ENCODE results near the gene SPSB3.

Gene SPSB3

GRCh38 chr16:1775006-1775845, 7.1 kb downstream of the SPSB3 start:
- DNase-seq (ENCODE audit: low spot score): no peak

- DNase-seq (ENCODE audit: low spot score): no peak
Observed at GRCh38 chr16:1774448-1774780, 8.0 kb downstream of the SPSB3 start.

- DNase-seq (ENCODE audit: low spot score): no peak
Observed at GRCh38 chr16:1773703-1774447, 8.5 kb downstream of the SPSB3 start.

- DNase-seq (ENCODE audit: low spot score): peak; percentile 81
Observed at GRCh38 chr16:1772908-1773702, 9.3 kb downstream of the SPSB3 start, which contains the start of gene MRPS34. Gene MRPS34 (minus strand): TSS chr16:1773134. CDS start chr16:1773119, 15 bp downstream.

- DNase-seq (ENCODE audit: low spot score): peak; percentile 33
Observed at GRCh38 chr16:1772362-1772907, 9.9 kb downstream of the SPSB3 start, which contains the start of gene EME2. Gene EME2 (plus strand): TSS chr16:1772810. CDS start chr16:1773228, 418 bp downstream.

- no peak for DNase-seq (ENCODE audit: low spot score)
Observed at GRCh38 chr16:1771864-1772361, 10.5 kb downstream of the SPSB3 start.

GRCh38 chr16:1771188-1771863, 11.0 kb downstream of the SPSB3 start, which contains the start of gene NME3:
Gene NME3 (minus strand): TSS chr16:1771543. CDS start chr16:1771534, 9 bp downstream.
- DNase-seq (ENCODE audit: low spot score): peak; percentile 75

- DNase-seq (ENCODE audit: low spot score): peak; percentile 58
Observed at GRCh38 chr16:1770328-1771187, 11.8 kb downstream of the SPSB3 start.

- no peak for DNase-seq (ENCODE audit: low spot score)
Observed at GRCh38 chr16:1769402-1770300, 12.7 kb downstream of the SPSB3 start.

- no peak for DNase-seq (ENCODE audit: low spot score)
Observed at GRCh38 chr16:1768767-1769401, 13.5 kb downstream of the SPSB3 start.

GRCh38 chr16:1768061-1768766, 14.2 kb downstream of the SPSB3 start:
- DNase-seq (ENCODE audit: low spot score): no peak

GRCh38 chr16:1767116-1767994, 15.0 kb downstream of the SPSB3 start:
- no peak for DNase-seq (ENCODE audit: low spot score)

GRCh38 chr16:1766701-1767100, 15.7 kb downstream of the SPSB3 start:
- no peak for DNase-seq (ENCODE audit: low spot score)

- DNase-seq (ENCODE audit: low spot score): no peak
Observed at GRCh38 chr16:1766231-1766630, 16.1 kb downstream of the SPSB3 start.

- no peak for DNase-seq (ENCODE audit: low spot score)
Observed at GRCh38 chr16:1765826-1766225, 16.5 kb downstream of the SPSB3 start.

GRCh38 chr16:1764971-1765370, 17.4 kb downstream of the SPSB3 start:
- no peak for DNase-seq (ENCODE audit: low spot score)

All from CD4-positive, alpha-beta T cell treated with Interleukin-2 at 100 ng/mL for 4 hours (primary cell).